Colonic mucosa (tissue), 4 donors: Measurements from ENCODE around the gene GDF10. TPM values are rescaled to one million over a fixed set of nuclear protein-coding genes. Genes with fewer than 3 reads are reported as not detected.

ENCODE experiments used
- DNase-seq: peaks from one replicate; pipeline ENCODE4 v3.0.0-alpha.2; 2020
- H3K27ac ChIP-seq: fragments of 200-600 bp; one replicate; pipeline ENCODE4 v1.8.0; 2021
- H3K27me3 ChIP-seq: fragments of 200-600 bp; one replicate; pipeline ENCODE4 v1.8.0; 2021
- H3K36me3 ChIP-seq: fragments of 200-600 bp; one replicate; pipeline ENCODE4 v1.8.0; 2021
- H3K4me1 ChIP-seq: fragments of 200-600 bp; one replicate; pipeline ENCODE4 v1.8.0; 2021; ENCODE audit warnings: mild to moderate bottlenecking
- H3K4me3 ChIP-seq: fragments of 200-600 bp; one replicate; pipeline ENCODE4 v1.8.0; 2021
- H3K9ac ChIP-seq, 2 donors: one replicate each; pipeline ENCODE4 v1.7.0; 2013; ENCODE audit warnings: control low read depth in 2 of 2, low read depth in 2 of 2, low read length in 2 of 2
- H3K9me3 ChIP-seq: fragments of 200-600 bp; one replicate; pipeline ENCODE4 v1.8.0; 2021
- CTCF ChIP-seq: fragments of 200-600 bp; IDR thresholded peaks from one replicate; pipeline ENCODE4 v1.8.0; 2022; ENCODE audit warnings: antibody characterized with exemption, mild to moderate bottlenecking
- intact Hi-C: fragments of 100-400 bp; cut with DNase I; formaldehyde crosslinking; loops from one replicate; pipeline ENCODE4 v1.14.1; 2022
- total RNA-seq, 2 donors: library from RNA; stranded (reverse); fragmentation: NEBNext Ultra II Directional in 1 of 2; extraction: Animal tissue kit (Norgen Biotek cat#: 25700) in 1 of 2; gene quantifications; one replicate each; pipeline ENCODE4 v1.2.1, GENCODE V29; 2021
- donor health status: healthy.
- donor health status: DM: no; HTN: no; CAD: no.
- donor health status: DM: no; HTN: no; CAD: no.

GDF10 gene
- total RNA-seq, 2 donors from 2014 or later, result 0.10 to 0.37 TPM

- DNase-seq, result no peak
Observed at GRCh38 chr10:47254611-47255010, 45.4 kb upstream of the GDF10 start.

GRCh38 chr10:47255033-47255813 is 44.8 kb upstream of the GDF10 start:
- Histone ChIP-seq H3K4me1 (no peaks in the 10 kb centered on the region), H3K27me3 (no peaks in the 10 kb centered on the region), H3K9ac (no peak overlapping the region), H3K4me3 (no peak overlapping the region), H3K9me3 (no peaks in the 10 kb centered on the region), H3K27ac (no peak overlapping the region), H3K36me3 (no peaks in the 10 kb centered on the region)
- intact Hi-C loops, result no loop called here
- no peak for TF ChIP-seq CTCF
- DNase-seq, result no peak

More at GRCh38 chr10:47254611-47255010, 45.4 kb upstream of the GDF10 start:
- TF ChIP-seq CTCF, result no peak
- no peaks in the 10 kb centered on the region for H3K27me3 ChIP-seq
- H3K36me3 ChIP-seq, result no peaks in the 10 kb centered on the region
- H3K4me3 ChIP-seq, result no peak overlapping the region
- H3K9ac ChIP-seq, result no peak overlapping the region
- intact Hi-C loops, result no loop called here
- no peaks in the 10 kb centered on the region for H3K9me3 ChIP-seq
- no peaks in the 10 kb centered on the region for H3K4me1 ChIP-seq
- H3K27ac ChIP-seq, result no peak overlapping the region

- Histone ChIP-seq H3K27me3 (no peaks in the 10 kb centered on the region), H3K27ac (no peak overlapping the region), H3K9me3 (no peaks in the 10 kb centered on the region), H3K4me1 (no peaks in the 10 kb centered on the region), H3K9ac (no peak overlapping the region), H3K4me3 (no peak overlapping the region), H3K36me3 (no peaks in the 10 kb centered on the region)
- intact Hi-C loops, result no loop called here
- DNase-seq, result no peak
- no peak for TF ChIP-seq CTCF
Observed at GRCh38 chr10:47255866-47256265, 44.1 kb upstream of the GDF10 start.

- no peaks in the 10 kb centered on the region for H3K36me3 ChIP-seq
- intact Hi-C loops, result no loop called here
- H3K4me3 ChIP-seq, result no peak overlapping the region
- DNase-seq, result no peak
- H3K9me3 ChIP-seq, result no peaks in the 10 kb centered on the region
- no peak overlapping the region for H3K27ac ChIP-seq
- H3K9ac ChIP-seq, result no peak overlapping the region
- no peaks in the 10 kb centered on the region for H3K27me3 ChIP-seq
- no peak for TF ChIP-seq CTCF
- no peaks in the 10 kb centered on the region for H3K4me1 ChIP-seq
Observed at GRCh38 chr10:47256751-47257336, 43.2 kb upstream of the GDF10 start.

- Histone ChIP-seq H3K27me3 (no peaks in the 10 kb centered on the region), H3K27ac (no peak overlapping the region), H3K4me3 (no peak overlapping the region), H3K9me3 (no peaks in the 10 kb centered on the region), H3K36me3 (no peaks in the 10 kb centered on the region), H3K4me1 (no peaks in the 10 kb centered on the region), H3K9ac (no peak overlapping the region)
- intact Hi-C loops, result no loop called here
- TF ChIP-seq CTCF, result no peak
- DNase-seq, result no peak
Observed at GRCh38 chr10:47257396-47258120, 42.4 kb upstream of the GDF10 start.
